Suprapubic skin (tissue), 4 donors: ENCODE data around the gene APH1A. TPM values are rescaled to one million over a fixed set of nuclear protein-coding genes. Genes with fewer than 3 reads are reported as not detected.
"Not testable (repeated sequence)": the region's sequence is repeated elsewhere in the genome, so short reads cannot be mapped to it uniquely, and the experiment has no call there.

Source experiments
- DNase-seq, 2 donors: peaks; one replicate each; pipeline ENCODE4 v3.0.0-alpha.2; 2019; ENCODE audit warnings: low spot score in 2 of 2
- H3K27ac ChIP-seq: fragments of 200-600 bp; sonication (generic); one replicate; pipeline ENCODE4 v1.5.1; 2019
- H3K27me3 ChIP-seq: fragments of 200-600 bp; sonication (generic); one replicate; pipeline ENCODE4 v1.5.1; 2019
- H3K36me3 ChIP-seq: fragments of 200-600 bp; sonication (generic); one replicate; pipeline ENCODE4 v1.5.1; 2019
- H3K4me1 ChIP-seq: fragments of 200-600 bp; sonication (generic); one replicate; pipeline ENCODE4 v1.5.1; 2019
- H3K4me3 ChIP-seq: fragments of 200-600 bp; sonication (generic); one replicate; pipeline ENCODE4 v1.5.1; 2019; ENCODE audit warnings: mild to moderate bottlenecking
- H3K9me3 ChIP-seq: fragments of 200-600 bp; sonication (generic); one replicate; pipeline ENCODE4 v1.5.1; 2019
- CTCF ChIP-seq, 2 donors: fragments of 200-600 bp in 1 of 2; fragments of 450-650 bp in 1 of 2; sonication (generic) in 1 of 2; IDR thresholded peaks; one replicate each; pipeline ENCODE4 v1.5.1; 2016 to 2019; ENCODE audit warnings: antibody characterized with exemption in 2 of 2, mild to moderate bottlenecking in 1 of 2, moderate library complexity in 1 of 2
- EP300 ChIP-seq: sonication (generic); formaldehyde crosslinking; IDR thresholded peaks from one replicate; pipeline ENCODE4 v1.6.1; 2017; ENCODE audit warnings: antibody characterized with exemption
- POLR2A ChIP-seq, 2 donors: fragments of 450-650 bp; IDR thresholded peaks; one replicate each; pipeline ENCODE4 v1.6.1; 2017; ENCODE audit warnings: antibody characterized with exemption in 2 of 2, mild to moderate bottlenecking in 2 of 2, moderate library complexity in 2 of 2
- POLR2AphosphoS5 ChIP-seq, 3 donors: sonication (generic); formaldehyde crosslinking; IDR thresholded peaks; one replicate each; pipeline ENCODE4 v1.6.1; 2017; ENCODE audit warnings: antibody characterized with exemption in 3 of 3
- WGBS: methylation state at CpG from one replicate; pipeline ENCODE4 v1.1.5; 2018; 5-methylcytosine and 5-hydroxymethylcytosine counted together
- total RNA-seq, 4 donors: library from RNA; depleted of rRNA; stranded (reverse); fragments of >200 nt; gene quantifications; one replicate each; pipeline ENCODE4 v1.1.0, GENCODE V29; 2016

APH1A gene
- total RNA-seq, 4 donors from 2014 or later, result 92.5 to 141 (median 125) TPM

GRCh38 chr1:150227228-150227627, 41.6 kb downstream of the APH1A start:
- Histone ChIP-seq H3K36me3 (peaks cover 49% of the 10 kb centered on the region), H3K27ac (no peak overlapping the region), H3K4me1 (no peaks in the 10 kb centered on the region), H3K9me3 (no peaks in the 10 kb centered on the region), H3K4me3 (no peak overlapping the region), H3K27me3 (no peaks in the 10 kb centered on the region)
- TF ChIP-seq POLR2A (IDR thresholded peaks at IDR 0.05), result no peak
- no peak for TF ChIP-seq EP300
- TF ChIP-seq POLR2AphosphoS5 (IDR thresholded peaks at IDR 0.05), result no peak
- TF ChIP-seq CTCF (IDR thresholded peaks at IDR 0.05), result no peak
- no peak for DNase-seq

- Histone ChIP-seq H3K36me3 (peaks cover 49% of the 10 kb centered on the region), H3K9me3 (no peaks in the 10 kb centered on the region), H3K4me1 (no peaks in the 10 kb centered on the region), H3K27ac (no peak overlapping the region), H3K4me3 (no peak overlapping the region), H3K27me3 (no peaks in the 10 kb centered on the region)
- 87% methylated on average over 2 of the region's 2 CpGs for WGBS
- TF ChIP-seq EP300, result no peak
- no peak for TF ChIP-seq POLR2A (IDR thresholded peaks at IDR 0.05)
- no peak for TF ChIP-seq POLR2AphosphoS5 (IDR thresholded peaks at IDR 0.05)
- no peak for TF ChIP-seq CTCF (IDR thresholded peaks at IDR 0.05)
- DNase-seq, result no peak
Observed at GRCh38 chr1:150226486-150226885, 42.3 kb downstream of the APH1A start.

GRCh38 chr1:150225546-150225945, 43.3 kb downstream of the APH1A start:
- no peaks in the 10 kb centered on the region for H3K27me3 ChIP-seq
- 82% methylated on average over 1 of the region's 1 CpG for WGBS
- no peak for DNase-seq
- H3K4me3 ChIP-seq, result no peak overlapping the region
- no peaks in the 10 kb centered on the region for H3K4me1 ChIP-seq
- no peak for TF ChIP-seq POLR2A (IDR thresholded peaks at IDR 0.05)
- H3K9me3 ChIP-seq, result no peaks in the 10 kb centered on the region
- no peak overlapping the region for H3K27ac ChIP-seq
- peaks cover 49% of the 10 kb centered on the region for H3K36me3 ChIP-seq

- no peak overlapping the region for H3K27ac ChIP-seq
- no peaks in the 10 kb centered on the region for H3K4me1 ChIP-seq
- H3K27me3 ChIP-seq, result no peaks in the 10 kb centered on the region
- no peak overlapping the region for H3K4me3 ChIP-seq
- DNase-seq, result no peak
- H3K9me3 ChIP-seq, result no peaks in the 10 kb centered on the region
- 89% methylated on average over 1 of the region's 1 CpG for WGBS
- peaks cover 49% of the 10 kb centered on the region for H3K36me3 ChIP-seq
- TF ChIP-seq POLR2AphosphoS5 (IDR thresholded peaks at IDR 0.05), result no peak
- no peak for TF ChIP-seq POLR2A (IDR thresholded peaks at IDR 0.05)
- TF ChIP-seq EP300, result no peak
- no peak for TF ChIP-seq CTCF (IDR thresholded peaks at IDR 0.05)
Observed at GRCh38 chr1:150224983-150225382, 43.8 kb downstream of the APH1A start.

GRCh38 chr1:150221552-150221951, 47.3 kb downstream of the APH1A start:
- Histone ChIP-seq H3K27me3 (no peaks in the 10 kb centered on the region), H3K9me3 (no peaks in the 10 kb centered on the region), H3K4me1 (no peaks in the 10 kb centered on the region), H3K4me3 (no peak overlapping the region), H3K27ac (no peak overlapping the region), H3K36me3 (peaks cover 35% of the 10 kb centered on the region)
- TF ChIP-seq POLR2A (IDR thresholded peaks at IDR 0.05), result no peak
- TF ChIP-seq CTCF (IDR thresholded peaks at IDR 0.05), result peak; percentile 9 to 40
- DNase-seq, result no peak
- 86% methylated on average over 2 of the region's 2 CpGs for WGBS

GRCh38 chr1:150215855-150216254, 53.0 kb downstream of the APH1A start:
- WGBS, result 97% methylated on average over 6 of the region's 6 CpGs
- H3K27ac ChIP-seq, DNase-seq: not testable (repeated sequence)

More at GRCh38 chr1:150215855-150216254, 53.0 kb downstream of the APH1A start:
- H3K4me3 ChIP-seq, H3K27me3 ChIP-seq, H3K9me3 ChIP-seq, H3K36me3 ChIP-seq: not testable (repeated sequence)
- peaks cover 11% of the 10 kb centered on the region for H3K4me1 ChIP-seq

Other genes with a start within 250 kb of the APH1A start
- gene VPS45, start 201.2 kb downstream of the APH1A start, total RNA-seq, result 10 to 100 TPM; 23.8 to 67.4 (median 34.2) TPM
- 10 to 100 TPM in 3 of 4 donors, 1 to 10 TPM in 1; 4.8 to 19.2 (median 10.7) TPM for gene PLEKHO1, start 119.1 kb downstream of the APH1A start, total RNA-seq
- gene ANP32E, start 32.9 kb downstream of the APH1A start, total RNA-seq, result 10 to 100 TPM in 3 of 4 donors, 1 to 10 TPM in 1; 7.5 to 17.6 (median 13.7) TPM
- gene CA14, start 11.2 kb downstream of the APH1A start, total RNA-seq, result 1 to 10 TPM in 2 of 4 donors, under 1 TPM in 2; 0.64 to 2.8 (median 1.1) TPM
- 10 to 100 TPM in 1 of 4 donors, 1 to 10 TPM in 2, under 1 TPM in 1; 0.96 to 16.0 (median 1.5) TPM for gene C1orf54, start 3.8 kb upstream of the APH1A start, total RNA-seq
- 10 to 100 TPM; 15.8 to 37.4 (median 28.1) TPM for gene CIART, start 13.5 kb upstream of the APH1A start, total RNA-seq
- gene MRPS21, start 24.8 kb upstream of the APH1A start, total RNA-seq, result 10 to 100 TPM; 30.6 to 44.1 (median 38.2) TPM
- gene PRPF3, start 52.5 kb upstream of the APH1A start, total RNA-seq, result 100 to 1,000 TPM in 1 of 4 donors, 10 to 100 TPM in 3; 28.2 to 104 (median 50.5) TPM
- 10 to 100 TPM; 22.2 to 39.0 (median 28.8) TPM for gene RPRD2, start 95.1 kb upstream of the APH1A start, total RNA-seq
- gene TARS2, start 218.4 kb upstream of the APH1A start, total RNA-seq, result 10 to 100 TPM; 13.7 to 29.1 (median 20.9) TPM
- 10 to 100 TPM; 20.8 to 60.7 (median 44.1) TPM for gene ECM1, start 239.1 kb upstream of the APH1A start, total RNA-seq
- gene FALEC, start 246.7 kb upstream of the APH1A start, total RNA-seq, result not detected